HG02885 (cell line): ENCODE data around the gene PRAME.
"Not testable (repeated sequence)": the region's sequence is repeated elsewhere in the genome, so short reads cannot be mapped to it uniquely, and the experiment has no call there.

Experiments
- ATAC-seq: cut with Tn5 transposase; IDR thresholded peaks from one replicate; pipeline ENCODE4 v1.9.1; 2021; ENCODE audit warnings: mild to moderate bottlenecking; ENCODE audit not compliant: unreplicated experiment, poor library complexity

The PRAME gene

DNA sequence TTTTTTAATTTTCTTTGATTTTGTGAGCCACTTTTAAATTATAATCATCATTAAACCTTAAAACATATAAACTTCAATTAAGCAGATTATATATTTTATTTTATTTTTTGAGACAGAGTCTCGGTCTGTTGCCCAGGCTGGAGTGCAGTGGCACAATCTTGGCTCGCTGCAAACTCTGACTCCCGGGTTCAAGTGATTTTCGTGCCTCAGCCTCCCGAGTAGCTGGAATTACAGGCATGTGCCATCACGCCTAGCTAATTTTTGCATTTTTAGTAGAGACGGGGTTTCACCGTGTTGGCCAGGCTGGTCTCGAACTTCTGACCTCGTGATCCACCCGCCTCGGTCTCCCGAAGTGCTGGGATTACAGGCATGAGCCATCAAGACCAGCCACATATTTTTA is 22.5 kb upstream of the PRAME start:
- not testable (repeated sequence) for ATAC-seq

DNA sequence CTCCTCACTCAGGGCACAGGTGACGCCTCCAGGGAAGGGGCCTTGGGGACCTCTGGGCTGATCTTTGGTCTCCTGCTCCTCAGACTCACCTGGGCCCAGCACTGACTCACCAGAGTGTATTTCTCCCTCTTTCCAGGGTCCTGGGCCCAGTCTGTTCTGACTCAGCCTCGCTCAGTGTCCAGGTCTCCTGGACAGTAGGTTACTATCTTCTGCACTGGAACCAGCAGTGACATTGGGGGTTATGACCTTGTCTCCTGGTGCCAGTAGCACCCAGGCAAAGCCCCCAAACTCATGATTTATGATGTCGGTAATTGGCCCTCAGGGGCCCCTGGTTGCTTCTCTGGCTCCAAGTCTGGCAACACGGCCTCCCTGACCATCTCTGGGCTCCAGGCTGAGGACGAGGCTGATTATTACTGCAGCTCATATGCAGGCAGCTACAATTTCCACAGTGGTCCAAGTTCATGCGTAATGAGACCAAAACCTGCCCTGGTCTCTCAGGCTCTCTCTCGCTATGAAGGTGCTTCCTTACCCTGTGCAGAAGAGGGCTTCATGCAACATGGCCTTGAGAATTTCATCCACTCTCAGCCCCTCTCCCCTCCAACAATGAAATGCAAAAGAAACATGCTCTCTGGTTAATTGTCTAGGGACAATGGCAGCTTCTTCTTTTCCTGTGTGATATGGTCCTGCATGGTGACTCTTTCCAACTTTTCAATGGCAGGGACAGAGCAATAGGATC is 21.0 kb upstream of the PRAME start:
- ATAC-seq = no peak

DNA sequence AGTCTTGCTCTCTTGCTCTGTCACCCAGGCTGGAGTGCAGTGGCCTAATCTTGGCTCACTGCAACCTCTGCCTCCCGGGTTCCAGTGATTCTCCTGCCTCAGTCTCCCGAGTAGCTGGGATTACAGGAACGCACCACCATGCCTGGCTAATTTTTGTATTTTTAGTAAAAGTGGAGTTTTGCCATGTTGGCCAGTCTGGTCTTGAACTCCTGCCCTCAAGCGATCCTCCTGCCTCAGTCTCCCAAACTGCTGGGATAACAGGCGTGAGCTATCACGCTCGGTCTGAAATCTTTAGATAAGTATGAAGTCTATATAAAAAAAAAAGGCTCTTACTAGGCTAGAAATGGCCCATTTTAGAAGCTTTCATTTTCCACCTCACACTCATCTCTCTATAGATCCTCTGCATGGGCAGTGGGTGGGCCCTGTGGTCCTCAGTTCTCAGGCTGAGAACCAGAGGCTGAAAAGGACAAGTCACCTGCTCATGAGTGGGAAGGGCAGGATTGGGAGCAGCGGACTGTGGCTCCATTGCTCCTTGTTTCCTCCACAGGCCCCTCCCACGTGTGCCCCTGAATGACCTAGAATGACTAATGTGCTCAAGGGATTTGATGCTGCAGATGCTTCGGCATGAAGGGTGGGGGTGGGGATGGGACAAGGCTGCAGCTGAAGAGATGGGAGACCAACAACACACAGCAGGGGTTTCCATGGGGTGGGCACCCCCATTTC is 19.8 kb upstream of the PRAME start:
- ATAC-seq = no peak

DNA sequence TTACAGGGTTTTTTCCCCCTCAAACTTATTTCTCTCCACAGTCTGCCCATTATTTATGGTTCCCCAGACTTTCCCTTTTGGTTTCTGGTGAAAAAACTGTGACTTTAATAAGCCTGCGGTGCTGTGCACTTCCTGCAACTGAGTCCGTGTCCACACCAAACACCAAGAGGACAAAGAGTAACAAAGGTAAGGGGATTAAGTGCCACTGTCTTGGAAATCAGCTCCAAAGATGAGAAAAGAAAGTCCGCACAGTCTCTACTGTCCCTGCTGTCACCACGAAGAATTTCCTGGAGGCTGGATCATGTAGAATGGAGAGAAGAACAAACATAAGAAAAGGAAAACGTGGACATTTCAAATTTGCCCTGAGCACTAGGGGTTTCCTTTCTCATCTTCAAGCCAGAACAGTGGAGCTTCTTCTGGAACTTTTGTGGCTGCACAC is 17.9 kb upstream of the PRAME start:
- no peak for ATAC-seq

DNA sequence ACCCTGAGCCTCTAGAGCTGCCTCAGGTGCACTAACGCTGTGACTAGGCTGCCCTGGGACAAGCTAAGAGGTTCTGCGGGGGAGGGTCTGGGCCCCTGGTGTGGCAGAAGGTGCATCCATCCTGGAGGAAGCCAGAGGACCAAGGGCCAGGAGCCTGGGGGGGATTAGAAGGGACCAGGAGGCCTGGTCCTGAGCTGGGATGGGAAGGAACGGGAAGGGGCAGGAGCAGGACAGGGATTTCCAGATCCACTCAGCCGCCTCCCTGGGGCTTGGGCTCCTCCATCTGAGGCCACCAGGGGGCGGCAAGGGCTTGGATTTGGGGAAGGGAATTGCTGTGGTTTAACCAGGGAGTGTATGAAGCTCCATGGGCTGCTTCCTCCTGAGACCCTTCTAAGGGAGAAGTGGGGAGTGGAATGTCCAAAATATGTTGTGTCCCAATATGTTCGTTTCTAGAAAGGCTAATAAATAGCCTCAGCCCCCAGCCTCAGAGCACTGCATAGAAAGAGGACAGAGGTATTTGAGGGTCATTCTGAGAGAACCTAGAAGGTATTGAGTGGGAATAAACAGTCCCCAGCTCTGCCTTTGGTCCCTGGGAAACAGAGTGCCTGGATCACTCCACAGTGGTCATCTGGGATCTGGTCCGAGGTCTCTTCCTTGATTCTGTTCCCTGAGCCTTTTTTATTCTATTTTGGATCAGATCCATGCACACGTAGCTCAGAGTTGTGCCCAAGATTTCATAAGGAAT is 17.4 kb upstream of the PRAME start:
- ATAC-seq = no peak

DNA sequence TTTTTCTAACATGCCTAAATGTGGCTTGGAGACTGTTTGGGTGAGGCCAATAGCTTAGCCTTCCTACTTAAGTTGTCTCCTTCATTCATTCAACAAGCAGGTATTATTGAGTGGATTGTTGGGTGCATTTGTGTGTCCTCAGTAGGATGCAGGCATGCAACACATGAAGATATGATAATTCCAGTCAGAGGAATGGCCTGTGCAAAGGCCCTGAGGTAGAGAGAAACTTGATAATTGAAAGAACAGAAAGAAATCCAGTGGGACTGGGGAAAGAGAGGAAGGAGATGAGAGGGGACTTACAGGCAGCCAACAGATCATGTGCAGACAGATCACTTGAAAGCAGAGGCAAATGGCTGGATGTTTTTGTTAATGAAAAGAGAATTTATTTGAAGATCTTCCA is 15.3 kb upstream of the PRAME start:
- no peak for ATAC-seq

DNA sequence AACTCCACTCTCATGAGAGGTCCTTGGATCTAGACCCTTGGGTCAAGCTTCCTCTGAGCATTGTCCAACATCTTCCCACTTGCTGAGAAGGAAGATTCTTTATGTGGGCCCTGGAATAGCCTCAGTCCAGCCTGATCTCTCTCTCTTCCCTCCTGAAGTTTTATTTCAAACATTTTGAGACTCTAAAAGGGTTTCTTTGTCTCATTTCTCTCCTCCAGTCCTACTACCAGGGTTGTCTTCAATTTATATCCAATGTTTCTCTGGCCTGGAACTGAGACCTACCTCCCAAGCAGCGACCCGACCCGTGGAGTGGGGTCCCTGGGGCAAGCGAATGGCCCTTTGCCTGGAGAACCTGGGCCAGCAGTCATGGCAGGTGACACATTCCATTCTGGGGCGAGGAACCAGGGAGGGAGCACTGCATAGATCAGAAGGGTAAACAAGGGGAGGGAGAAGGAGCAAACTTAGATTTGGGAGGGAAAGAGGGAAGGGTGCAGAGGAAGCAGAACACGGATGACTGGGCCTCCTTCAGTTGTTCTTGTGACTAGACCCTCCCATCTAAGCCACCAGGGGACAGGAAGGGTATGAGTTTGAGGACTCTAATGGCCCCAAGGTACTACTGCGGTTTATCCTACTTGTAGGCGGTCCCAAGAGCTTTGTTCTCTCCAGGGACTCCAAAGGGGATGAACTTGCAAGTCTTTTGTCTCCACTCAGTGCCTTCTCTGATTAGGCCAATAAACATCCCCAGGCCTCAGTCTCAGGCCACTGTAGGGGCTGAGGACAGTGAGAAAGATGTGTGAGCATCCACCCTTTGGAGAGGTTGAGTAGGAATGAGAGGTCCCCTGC is 14.2 kb upstream of the PRAME start:
- no peak for ATAC-seq

DNA sequence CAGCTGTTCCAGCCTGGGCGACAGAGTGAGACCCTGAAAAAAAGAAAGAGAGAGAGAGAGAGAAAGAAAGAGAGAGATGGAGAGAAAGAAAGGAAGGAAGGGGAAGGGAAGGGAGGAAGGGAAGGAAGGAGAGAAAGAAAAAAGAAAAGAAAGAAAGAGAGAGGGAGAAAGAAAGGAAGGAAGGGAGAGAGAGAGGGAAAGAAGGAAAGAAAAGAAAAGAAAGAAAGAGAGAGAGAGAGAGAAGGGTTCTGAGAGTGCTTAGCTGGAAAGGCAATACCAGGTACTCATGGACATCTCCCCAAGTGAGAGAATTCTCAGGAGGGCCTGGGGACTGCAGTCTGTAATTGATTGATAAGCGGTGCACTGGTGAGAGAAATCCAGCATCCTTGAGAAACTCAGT is 12.8 kb upstream of the PRAME start:
- ATAC-seq = no peak

DNA sequence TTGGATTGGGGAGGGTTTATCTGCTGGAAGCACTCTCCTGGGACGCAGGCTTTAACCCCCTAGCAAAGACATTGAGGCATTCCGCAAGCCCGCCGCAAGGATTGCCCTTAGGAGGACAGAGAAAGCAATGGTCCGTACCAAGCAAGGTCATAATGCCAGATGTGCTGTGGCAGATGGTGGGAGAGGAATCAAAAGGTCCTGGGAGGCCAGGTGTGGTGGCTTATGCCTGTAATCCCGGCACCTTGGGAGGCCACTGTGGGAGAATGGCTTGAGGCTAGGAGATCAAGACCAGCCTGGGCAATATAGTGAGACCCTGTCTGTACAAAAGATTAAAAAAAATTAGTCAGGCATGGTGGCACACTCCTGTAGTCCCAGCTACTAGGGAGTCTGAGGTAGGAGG is 12.4 kb upstream of the PRAME start:
- no peak for ATAC-seq

DNA sequence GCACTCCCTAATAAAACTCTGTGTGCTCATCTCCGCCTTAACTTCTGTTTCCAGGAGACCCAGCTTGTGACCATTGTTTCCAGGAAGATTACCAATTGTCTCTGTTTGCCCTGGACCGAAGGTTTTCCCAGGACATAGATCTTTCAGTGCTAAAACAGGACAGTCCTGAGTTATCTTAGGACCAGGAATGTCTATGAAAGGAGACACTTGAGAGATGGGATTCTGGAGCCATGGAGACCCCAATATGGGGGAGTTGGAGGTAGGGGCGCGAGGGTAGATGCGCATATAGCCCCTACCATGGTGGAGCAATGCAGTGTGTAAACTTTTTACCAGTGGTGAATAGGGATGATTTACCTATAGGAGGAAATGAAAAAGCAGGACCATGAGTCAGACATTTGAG is 10.2 kb upstream of the PRAME start:
- no peak for ATAC-seq

DNA sequence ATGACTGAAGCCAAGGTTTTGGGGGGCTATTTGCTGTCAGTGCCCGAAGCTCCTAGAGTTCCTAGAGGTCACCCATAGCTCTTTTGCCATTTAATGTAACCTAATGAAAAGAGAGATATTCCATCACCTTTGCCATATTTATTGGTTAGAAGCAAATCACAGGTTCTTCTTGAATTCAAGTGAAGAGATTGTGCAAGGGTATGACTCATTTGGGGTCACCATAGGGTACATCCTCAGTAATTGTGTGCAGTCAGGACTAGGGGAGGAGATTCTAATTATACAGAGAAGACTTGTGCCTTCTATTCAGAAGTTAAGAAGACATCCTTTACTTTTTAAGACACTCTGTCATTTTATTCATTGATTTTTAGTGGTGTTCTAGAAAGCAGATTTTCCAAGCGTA is 6.9 kb upstream of the PRAME start:
- no peak for ATAC-seq

DNA sequence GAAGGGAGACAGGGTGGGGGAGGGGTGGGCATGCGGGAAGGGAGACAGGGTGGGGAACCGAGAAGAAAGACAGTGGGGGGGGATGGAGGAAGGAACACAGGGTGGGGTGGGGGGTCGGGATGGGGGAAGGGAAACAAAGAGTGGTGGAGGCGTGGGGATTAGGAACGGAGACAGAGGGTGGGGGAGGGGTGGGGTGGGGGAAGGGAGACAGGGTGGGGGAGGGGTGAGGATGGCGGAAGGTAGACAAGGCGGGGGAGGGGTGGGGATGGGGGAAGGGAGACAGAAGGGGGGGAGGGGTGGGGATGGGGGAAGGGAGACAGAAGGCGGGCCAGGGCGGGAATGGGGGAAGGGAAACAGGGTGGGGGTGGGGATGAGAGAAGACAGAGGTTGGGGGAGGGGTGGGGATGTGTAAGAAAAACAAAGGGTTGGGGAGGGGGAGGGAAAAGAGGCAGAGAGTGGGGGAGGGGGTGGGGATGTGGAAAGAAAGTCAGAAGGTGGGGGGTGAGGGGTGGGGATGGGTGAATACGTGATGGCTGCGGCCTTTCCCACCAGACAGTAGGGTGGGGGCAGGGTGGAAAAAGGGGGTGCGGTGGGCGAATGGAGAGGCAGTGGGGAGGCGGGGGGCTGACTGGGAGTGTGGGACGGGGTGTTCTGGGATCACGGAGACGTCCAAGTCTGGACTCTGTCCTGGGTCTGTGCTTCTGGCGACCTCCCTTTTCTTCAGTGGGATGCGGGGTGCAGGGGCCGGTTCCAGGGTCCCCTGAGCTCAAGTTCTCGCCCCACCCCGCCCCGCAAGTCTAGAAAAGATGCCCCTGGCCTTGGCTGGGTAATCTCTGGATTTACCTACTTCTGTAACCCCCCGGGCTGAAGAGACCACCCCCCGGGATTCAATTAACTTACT is 744 bp downstream of the PRAME start:
- ATAC-seq = no peak

DNA sequence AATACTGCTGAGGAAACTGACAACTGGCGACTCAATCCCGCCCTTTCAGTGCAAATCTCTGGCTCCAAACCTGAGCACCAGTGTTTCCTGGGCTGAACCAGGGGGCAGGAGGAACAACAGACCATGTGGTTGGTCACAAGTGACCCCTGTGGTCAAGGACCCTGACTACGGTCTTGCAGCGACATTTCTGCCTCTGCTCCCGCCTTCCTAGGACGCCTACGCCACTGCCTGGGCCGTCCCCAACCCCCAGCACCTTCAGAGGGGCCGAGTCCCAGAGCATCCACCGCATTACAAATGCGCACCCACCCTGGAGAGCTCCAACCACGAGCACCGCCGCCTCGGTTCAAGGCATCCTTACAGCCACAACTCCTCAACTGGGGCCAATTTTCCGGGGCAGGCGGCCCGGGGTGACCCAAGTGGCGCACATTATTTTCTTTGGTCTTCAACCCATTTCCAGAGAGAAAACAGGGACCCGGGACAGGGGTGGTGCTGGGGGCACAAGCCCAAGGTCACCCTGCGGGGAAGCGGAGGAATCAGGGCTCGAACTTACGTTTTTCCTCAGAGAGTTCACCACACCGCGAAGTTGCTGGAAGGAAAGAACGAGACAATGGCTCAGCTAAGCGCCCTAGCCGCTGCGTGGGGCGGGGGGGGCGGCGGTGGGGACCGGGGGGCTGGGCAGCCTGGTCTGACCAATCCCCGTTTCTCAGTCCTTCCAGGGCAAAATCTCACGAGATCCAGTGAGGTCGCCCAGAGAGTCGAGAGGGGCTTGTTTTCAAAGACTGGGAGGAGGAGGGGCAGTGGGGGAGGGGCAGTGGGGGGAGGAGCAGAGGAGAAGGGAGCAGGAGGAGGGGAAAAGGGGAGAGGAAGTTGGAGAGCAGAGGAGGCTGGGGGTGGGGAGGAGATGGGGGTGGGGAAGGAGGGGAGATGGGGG is 1.8 kb downstream of the PRAME start:
- ATAC-seq = no peak

DNA sequence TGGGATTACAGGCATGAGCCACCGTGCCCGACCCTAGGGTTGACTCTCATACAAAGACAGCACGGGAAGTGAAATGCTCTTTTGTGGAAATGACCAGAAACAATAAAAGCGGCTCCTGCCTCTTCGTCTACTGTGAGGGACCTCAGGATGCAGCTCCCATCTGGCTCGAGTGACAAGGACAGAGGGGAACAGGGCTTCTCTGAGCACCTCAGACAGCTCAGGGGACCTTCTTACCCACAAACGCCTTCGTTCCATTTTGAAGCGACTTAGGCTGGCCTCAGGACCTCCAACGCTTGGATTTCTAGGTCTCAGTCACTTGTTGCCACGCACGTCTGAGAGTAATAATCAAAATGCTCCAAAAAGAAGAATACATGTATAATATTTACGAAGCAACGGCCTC is 2.5 kb downstream of the PRAME start:
- ATAC-seq = no peak

DNA sequence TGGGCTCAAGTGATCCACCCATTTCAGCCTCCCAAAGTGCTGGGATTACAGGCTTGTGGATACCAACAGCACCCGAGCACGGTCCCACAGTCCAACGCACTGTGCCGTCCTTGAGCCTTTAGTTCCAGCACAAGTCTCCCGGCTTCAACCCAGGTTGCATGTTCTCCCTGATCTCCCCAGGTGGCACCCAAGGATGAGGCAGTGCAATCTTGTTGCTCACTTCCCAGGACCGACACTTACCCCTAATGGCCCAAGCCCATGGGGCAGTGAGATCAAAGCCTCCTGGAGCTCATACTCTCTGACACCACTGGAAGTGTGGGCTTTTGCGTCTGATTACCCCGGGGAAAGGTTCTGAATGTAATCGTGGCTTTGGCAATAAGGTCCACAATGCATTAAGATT is 3.5 kb downstream of the PRAME start:
- ATAC-seq = no peak

DNA sequence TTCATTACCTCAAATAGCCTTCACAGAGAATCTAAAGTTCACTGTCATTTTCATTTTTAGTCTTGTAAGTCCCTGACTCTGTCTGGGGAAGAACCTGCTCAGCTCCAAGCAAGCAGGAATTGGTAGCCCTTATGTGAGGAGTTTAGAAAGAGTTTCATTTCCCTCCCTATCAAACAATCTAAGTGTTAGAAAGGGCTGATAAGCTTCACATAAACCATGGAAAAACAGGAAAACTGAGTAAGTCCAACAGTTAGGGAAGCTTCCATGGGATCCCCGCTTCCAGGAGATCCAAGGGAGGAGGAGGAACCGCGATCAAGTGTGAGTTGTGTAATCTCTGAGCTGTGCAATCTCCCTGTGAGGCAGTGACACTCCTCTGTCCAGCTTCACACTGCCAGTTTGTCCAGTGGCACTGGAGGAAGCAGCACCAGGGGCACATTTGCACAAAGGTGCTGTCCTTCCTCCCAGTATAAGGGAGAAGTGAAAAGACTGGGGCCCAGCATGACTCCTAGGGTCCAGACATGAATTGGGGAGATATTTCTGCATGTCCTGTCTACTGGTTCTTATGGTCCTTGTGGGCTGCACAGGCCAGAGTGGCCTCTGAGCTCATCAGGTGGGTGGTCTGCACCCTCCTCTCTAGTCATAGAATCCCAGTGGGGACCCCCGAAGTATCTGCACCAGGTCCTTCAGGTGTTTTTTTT is 4.3 kb downstream of the PRAME start:
- no peak for ATAC-seq

DNA sequence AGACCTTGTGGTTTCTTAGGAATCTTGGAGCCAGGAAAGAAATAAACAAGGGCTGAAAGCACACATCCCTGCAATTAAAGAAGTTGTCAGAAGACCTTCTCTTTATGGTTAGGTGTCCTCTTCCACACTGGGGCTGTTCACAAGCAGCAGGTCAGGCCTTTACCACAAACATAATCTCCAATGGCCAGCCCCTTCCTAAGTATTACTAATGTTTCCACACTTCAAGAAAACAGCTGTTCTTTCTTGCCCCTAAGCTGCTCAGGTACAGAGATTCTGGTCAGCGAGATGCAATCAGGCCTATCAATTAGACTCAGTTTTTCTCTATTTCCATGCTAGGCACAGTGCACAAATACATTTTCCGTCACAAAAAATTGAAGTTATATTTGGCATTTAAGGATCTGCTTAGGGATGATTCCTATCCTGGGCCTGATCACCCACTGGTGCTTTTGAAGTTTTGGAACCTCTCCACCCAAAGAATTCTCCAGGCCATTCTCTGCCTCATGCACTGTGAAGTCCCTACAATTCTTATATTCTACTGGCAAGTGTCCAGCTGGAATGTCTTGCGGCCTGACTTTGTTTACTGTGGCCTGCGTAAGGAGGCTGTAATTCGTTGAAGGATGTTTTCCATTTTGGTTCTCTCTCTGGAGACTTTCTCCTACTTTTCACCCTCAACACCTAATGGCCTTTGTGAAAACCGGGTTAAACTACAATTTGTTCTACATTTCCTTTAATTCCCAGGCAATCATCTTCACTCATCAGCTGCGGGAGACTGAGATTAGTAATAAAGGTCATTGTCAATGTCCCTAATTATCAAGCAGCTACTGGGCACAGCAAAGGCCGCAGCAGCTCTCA is 5.1 kb downstream of the PRAME start:
- ATAC-seq = no peak
